Measurements from ENCODE around the gene PGP.

Gene PGP

DNA sequence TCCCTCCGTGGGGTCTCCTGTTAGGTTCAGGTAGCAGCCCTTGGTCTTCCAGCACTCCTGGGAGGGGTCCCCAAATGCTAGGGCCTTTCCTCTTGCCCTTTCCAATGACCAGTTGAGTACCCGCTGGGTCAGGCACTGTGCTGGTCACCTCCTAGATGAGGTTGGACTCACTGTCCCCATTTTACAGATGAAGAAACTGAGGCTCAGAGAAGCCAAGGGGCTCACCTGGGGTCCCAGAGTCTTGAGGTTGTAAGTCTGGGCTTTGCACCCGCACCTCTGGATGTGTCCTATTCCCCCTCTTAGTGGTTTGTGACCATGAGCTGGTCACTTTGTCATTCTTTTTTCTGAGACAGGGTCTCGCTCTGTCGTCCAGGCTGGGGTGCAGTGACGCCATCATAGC lies 16.9 kb downstream of the PGP start:
- DNase-seq: no peak

DNA sequence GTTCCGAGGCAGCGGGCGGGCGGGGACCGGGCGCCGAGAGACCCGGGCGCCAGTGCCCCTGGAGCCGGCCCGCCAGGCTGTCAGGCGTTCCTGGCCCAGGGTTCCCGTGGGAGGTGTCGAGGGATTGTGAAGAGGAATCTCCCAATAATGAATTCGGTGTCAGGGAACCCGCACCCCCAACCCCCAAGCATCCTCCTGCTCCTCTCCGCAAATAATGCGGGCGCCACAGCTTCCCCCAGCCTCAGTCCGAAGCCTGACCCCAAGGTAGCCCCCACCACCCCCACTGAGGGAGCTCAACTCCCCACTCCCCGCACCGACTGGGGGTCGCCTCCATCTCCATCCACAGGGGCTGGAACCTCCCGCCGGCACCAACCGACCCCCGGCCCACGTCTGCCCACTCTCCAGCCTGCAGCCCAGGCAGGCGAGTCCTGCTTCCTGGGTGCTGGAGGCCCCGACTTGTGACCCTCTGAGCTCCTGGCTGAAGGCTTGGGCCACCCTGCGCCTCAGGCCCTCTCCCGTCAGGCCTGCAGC lies 17.6 kb downstream of the PGP start:
- DNase-seq: no peak

DNA sequence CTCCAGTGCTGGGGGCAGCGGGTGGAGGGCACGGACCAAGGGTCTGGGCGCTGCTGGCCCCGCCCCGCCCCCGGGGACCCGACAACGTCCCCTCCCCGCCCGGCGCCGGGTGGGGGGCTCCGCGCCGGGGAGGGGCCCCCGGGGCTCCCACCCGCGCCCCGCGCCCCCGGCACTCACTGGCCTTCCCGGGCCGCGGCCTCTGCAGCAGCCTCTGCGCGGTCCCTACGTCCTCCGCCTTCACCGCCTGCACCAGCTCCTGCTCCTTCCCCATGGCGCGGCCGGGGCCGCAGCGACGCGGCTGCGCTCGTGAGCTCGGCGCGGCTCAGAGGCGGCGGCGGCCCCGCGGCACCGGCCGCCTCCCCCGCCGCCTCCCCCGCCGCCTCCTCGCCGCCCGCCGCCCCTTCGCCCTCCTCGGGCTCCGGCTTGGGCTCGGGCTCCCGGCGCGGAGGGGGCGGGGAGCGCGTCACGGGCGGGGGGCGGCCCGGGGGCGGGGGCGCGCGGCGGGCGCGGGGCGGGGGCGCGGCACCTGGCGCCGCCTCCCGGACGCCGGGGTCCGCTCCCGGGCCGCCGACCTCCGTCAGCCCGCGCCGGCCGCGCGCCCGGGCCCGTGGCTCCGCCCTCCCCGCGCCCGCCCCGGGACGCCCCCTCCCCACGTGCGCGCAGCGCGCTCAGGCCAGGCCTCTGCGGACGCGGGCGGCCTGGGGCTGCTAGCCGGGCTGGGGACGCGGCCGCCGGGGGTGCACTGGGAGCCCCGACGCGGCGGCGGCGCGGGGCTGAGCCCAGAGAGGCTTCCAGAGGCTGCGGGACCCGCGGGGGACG lies 18.3 kb downstream of the PGP start, which contains the start of gene CASKIN1:
TSS of gene CASKIN1 (minus strand) at position 444 of the 819 bp plus-strand sequence. CDS start at position 271, 173 bp downstream.
- DNase-seq: no peak

- DNase-seq: no peak
Measured at GRCh38 chr16:2195322-2196161, 19.1 kb downstream of the PGP start.

- peak; percentile 25 for DNase-seq
Measured at GRCh38 chr16:2194852-2195321, 19.8 kb downstream of the PGP start.

- DNase-seq: peak; percentile 51
Measured at GRCh38 chr16:2194166-2194834, 20.3 kb downstream of the PGP start.

DNA sequence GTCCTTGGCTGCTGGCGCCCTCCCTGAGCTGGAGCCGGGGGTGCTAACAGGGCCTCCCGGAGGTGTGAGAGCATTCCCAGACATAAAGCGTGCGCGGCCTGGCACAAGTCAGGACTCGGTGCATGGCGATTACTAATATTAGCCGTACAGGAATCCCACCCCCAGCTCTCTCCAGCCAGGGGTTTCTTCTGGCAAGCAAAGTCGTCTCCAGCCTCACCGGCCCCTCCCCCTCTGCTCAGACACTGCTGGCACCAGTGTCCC lies 23.3 kb downstream of the PGP start:
- no peak for DNase-seq

DNA sequence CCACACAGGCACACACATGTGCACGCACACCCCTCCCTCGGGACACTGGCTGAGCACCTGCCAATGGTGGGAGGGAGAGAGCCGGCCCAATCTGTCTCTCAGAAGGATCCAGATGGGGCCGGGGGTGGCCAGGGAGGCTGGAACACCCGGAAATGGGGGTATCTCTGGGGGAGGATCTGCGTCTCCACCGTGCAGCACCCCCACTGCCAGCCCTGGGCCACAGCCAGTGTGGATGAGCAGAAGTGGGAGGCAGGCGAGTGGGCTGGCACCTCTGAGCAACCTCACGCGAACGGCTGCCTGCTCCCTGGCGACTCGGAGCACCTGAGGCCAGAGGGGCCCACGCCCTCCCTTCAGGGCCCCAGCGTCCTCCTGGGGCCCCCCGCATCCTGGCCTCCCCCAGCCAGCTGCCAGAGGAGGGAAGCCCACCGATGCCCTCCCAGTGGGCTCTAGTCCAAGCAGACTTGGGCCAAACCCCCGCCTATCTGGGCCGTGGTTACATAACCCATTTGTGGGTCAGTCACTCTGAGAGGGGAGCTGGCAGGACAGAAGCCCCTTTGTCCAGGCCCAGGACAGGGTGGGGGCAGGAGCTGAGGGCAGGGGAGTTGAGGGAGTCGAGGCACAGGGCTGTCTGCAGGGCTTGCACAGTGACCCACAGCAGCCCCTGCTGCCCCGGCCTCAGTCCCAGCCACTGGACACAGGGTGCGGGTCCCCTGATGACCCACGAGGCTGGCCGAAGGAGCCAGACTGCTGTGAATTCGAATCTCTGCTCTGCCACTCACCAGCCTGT lies 23.8 kb downstream of the PGP start:
- DNase-seq: no peak

GRCh38 chr16:2190002-2190658 lies 24.5 kb downstream of the PGP start:
- no peak for DNase-seq

- DNase-seq: no peak
Measured at GRCh38 chr16:2189252-2189893, 25.3 kb downstream of the PGP start.

- DNase-seq: no peak
Measured at GRCh38 chr16:2188395-2188794, 26.2 kb downstream of the PGP start.

DNA sequence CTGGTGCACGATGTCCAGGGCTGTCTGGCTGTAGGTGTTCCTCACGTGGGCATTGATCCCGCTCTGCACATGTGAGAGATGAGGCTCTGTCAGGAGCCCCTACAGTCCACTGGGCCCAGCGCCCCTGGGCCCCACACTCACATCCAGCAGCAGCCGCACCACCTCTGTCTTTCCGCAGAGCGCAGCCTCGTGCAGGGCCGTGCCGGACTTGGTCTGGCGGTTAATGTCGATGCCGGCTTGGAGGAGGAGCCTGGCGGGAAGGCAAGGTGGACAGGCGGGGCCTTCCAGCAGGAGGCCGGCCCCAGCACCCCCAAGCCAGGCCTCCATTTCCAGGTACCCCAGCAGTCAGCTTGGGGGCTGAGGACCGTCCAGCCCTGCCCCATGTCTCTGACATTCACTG lies 27.4 kb downstream of the PGP start:
- DNase-seq: no peak

DNA sequence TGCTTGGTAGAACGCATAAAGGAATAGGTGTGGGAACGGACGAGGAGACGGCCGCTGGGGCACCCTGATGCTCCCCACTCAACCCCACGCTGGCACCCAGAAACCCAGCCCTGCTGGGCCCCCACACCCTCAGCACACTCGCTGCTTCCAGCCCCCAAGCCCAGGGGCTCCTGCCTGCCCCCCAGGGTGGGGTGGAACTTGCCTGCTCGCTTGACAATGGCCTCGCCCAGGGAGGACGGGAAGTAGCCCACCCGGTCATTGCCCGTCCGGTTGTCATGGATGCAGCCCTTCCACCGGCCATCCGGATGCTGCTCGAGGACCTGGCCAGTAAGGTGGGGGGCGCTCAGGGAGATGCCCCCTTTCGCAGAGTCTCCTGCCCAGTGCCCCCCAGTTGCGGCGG lies 28.1 kb downstream of the PGP start:
- no peak for DNase-seq

- DNase-seq: no peak
Measured at GRCh38 chr16:2186064-2186463, 28.6 kb downstream of the PGP start.

GRCh38 chr16:2184962-2185361 lies 29.7 kb downstream of the PGP start:
- DNase-seq: no peak

DNA sequence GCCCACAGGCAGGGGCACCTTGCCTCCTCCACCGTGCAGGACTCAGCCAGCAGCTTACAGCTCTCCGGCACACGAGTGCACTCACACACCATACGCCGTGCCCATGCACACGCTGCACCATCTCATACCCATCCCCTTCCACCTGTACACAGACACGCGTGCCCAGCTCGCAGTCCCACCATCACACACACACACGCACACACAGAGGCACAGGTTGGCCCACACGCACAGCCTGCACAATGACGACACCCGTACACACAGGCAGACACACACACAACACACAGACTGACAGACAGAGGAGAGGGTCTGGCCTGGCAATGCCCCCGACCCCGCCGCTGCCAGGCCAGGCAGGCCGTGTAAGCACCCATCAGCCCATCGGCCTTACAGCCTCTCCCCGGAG lies 30.3 kb downstream of the PGP start:
- no peak for DNase-seq

GRCh38 chr16:2183671-2184070 lies 31.0 kb downstream of the PGP start:
- no peak for DNase-seq

DNA sequence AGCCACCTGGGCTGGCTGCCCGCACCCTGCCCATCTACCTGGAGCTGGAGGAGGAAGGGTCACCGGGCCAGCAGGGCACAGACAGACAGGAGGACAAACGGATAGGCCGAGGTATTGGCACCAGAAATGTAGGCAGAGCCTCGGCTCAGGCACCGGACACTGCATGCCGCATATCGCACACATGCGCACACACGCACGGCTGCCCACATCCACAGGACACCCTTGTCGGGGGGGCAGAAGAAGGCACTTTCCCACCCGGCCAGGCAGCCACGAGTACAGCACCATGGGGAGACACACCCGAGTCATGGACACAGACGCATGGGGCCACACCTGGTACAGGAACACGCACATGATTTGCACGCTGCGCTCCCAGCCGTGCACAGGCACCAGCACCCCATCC lies 32.7 kb downstream of the PGP start:
- DNase-seq: no peak

GRCh38 chr16:2180962-2181923 lies 33.4 kb downstream of the PGP start:
- no peak for DNase-seq

- DNase-seq: no peak
Measured at GRCh38 chr16:2180461-2180860, 34.2 kb downstream of the PGP start.

Data from fibroblast of upper back skin (primary cell).